SU-DHL-6 (cell line): ENCODE measurements around the gene LPAR1.

Experiments used
- H2AFZ ChIP-seq: fragments of 200-600 bp; sonication (generic); 2 replicates; pipeline ENCODE4 v1.6.1; 2014; ENCODE audit warnings: low read depth, mild to moderate bottlenecking, moderate library complexity, mixed read lengths, antibody characterized with exemption, low read length; ENCODE audit not compliant: severe bottlenecking
- H3F3A ChIP-seq: fragments of 200-600 bp; shearing (Covaris generic); 2 replicates; pipeline ENCODE4 v1.6.0; 2016; ENCODE audit warnings: antibody characterized with exemption, mild to moderate bottlenecking; ENCODE audit not compliant: insufficient read depth
- H3K27ac ChIP-seq: fragments of 200-600 bp; sonication (generic); 2 replicates; pipeline ENCODE4 v1.5.1; 2016; ENCODE audit warnings: low read depth, mild to moderate bottlenecking, low read length, moderate library complexity, mixed read lengths
- H3K27me3 ChIP-seq: fragments of 200-600 bp; sonication (generic), shearing (Covaris generic); 2 replicates; pipeline ENCODE4 v1.6.0; 2014; ENCODE audit warnings: mild to moderate bottlenecking, low read length
- H3K36me3 ChIP-seq: fragments of 200-600 bp; sonication (generic); 2 replicates; pipeline ENCODE4 v1.6.1; 2014; ENCODE audit warnings: mild to moderate bottlenecking, low read length, mixed read lengths
- H3K4me2 ChIP-seq: fragments of 300-600, 200-600 bp; shearing (Covaris generic), sonication (generic); 2 replicates; pipeline ENCODE4 v1.6.0; 2014; ENCODE audit warnings: low read length, low read depth, mild to moderate bottlenecking; ENCODE audit not compliant: poor library complexity, severe bottlenecking
- H3K4me3 ChIP-seq: fragments of 200-600 bp; sonication (generic); 2 replicates; pipeline ENCODE4 v1.5.1; 2014; ENCODE audit warnings: antibody characterized with exemption, low read length, mild to moderate bottlenecking, mixed read lengths; ENCODE audit not compliant: insufficient read depth, poor library complexity, severe bottlenecking
- H3K79me2 ChIP-seq: fragments of 200-600 bp; sonication (generic); 2 replicates; pipeline ENCODE4 v1.6.1; 2014; ENCODE audit warnings: mild to moderate bottlenecking, low read length, moderate library complexity; ENCODE audit not compliant: insufficient read depth
- H3K9ac ChIP-seq: fragments of 200-600 bp; sonication (generic); 2 replicates; pipeline ENCODE4 v1.7.0; 2014; ENCODE audit warnings: mild to moderate bottlenecking, low read length
- H3K9me2 ChIP-seq: fragments of 200-600 bp; sonication (generic); replicated peaks from 2 replicates; pipeline ENCODE4 v1.6.1; 2014; ENCODE audit warnings: low read length; ENCODE audit not compliant: insufficient read depth
- H3K9me3 ChIP-seq: fragments of 200-600 bp; sonication (generic); 2 replicates; pipeline ENCODE4 v1.6.1; 2014; ENCODE audit warnings: low read length, mixed read lengths; ENCODE audit not compliant: insufficient read depth
- H4K20me1 ChIP-seq: fragments of 200-600 bp; sonication (generic); 2 replicates; pipeline ENCODE4 v1.6.1; 2014; ENCODE audit warnings: low read depth, mild to moderate bottlenecking, antibody characterized with exemption, low read length, moderate library complexity, mixed read lengths
- EZH2phosphoT487 ChIP-seq: fragments of 200-600 bp; sonication (generic), shearing (Covaris generic); conservative IDR thresholded peaks from 2 replicates; pipeline ENCODE4 v1.6.1; 2018; ENCODE audit warnings: mild to moderate bottlenecking, antibody characterized with exemption, low read length, moderate library complexity, mixed read lengths
- TF ChIP-seq, protein P1 (sequence below): fragments of 200-600 bp; sonication (generic); IDR thresholded peaks from one replicate; pipeline ENCODE4 v1.5.1; 2017; ENCODE audit warnings: antibody characterized with exemption, mild to moderate bottlenecking, low read length, moderate library complexity; ENCODE audit not compliant: insufficient read depth, poor library complexity, severe bottlenecking

Gene LPAR1

DNA sequence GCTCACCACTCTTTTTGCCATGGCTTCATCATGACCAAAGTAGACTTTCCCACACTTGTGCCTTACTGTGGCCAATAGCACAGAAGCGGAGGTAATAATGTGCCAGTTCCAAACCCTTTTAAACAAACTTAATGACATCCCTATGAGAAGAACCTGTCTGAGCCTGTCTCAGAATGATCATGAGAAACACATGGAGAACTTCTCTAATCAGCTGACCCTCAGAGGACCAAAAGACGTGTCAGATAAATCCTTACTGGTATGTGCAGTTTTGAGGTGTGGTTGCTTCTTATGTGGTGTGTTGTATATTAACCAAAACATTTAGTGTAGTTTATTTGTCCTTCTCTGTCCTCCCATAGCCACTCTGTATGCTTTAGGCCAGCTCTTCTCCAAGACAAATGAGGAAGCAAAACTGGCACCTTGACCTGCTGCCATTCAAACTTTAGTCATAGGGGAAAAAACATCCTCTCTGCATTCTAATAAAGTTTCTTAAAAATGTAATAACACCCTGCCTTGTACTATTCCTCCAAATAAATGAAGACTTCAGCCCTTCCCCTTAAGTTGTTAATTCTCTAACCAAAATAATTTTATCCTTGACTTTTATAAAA is 200.8 kb downstream of the LPAR1 start:
- no peaks in the 10 kb centered on the region for H3K79me2 ChIP-seq
- no peak overlapping the region for H3K4me2 ChIP-seq
- no peaks in the 10 kb centered on the region for H4K20me1 ChIP-seq
- TF ChIP-seq, protein P1, sequence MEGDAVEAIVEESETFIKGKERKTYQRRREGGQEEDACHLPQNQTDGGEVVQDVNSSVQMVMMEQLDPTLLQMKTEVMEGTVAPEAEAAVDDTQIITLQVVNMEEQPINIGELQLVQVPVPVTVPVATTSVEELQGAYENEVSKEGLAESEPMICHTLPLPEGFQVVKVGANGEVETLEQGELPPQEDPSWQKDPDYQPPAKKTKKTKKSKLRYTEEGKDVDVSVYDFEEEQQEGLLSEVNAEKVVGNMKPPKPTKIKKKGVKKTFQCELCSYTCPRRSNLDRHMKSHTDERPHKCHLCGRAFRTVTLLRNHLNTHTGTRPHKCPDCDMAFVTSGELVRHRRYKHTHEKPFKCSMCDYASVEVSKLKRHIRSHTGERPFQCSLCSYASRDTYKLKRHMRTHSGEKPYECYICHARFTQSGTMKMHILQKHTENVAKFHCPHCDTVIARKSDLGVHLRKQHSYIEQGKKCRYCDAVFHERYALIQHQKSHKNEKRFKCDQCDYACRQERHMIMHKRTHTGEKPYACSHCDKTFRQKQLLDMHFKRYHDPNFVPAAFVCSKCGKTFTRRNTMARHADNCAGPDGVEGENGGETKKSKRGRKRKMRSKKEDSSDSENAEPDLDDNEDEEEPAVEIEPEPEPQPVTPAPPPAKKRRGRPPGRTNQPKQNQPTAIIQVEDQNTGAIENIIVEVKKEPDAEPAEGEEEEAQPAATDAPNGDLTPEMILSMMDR = no peak
- no peak for TF ChIP-seq EZH2phosphoT487
- no peaks in the 10 kb centered on the region for H3K36me3 ChIP-seq
- no peak overlapping the region for H3K27ac ChIP-seq
- H3F3A ChIP-seq = no peaks in the 10 kb centered on the region
- H3K9ac ChIP-seq = no peak overlapping the region
- no peak overlapping the region for H3K4me3 ChIP-seq
- H3K9me3 ChIP-seq = no peaks in the 10 kb centered on the region
- no peaks in the 10 kb centered on the region for H3K9me2 ChIP-seq
- H2AFZ ChIP-seq = no peak overlapping the region
- H3K27me3 ChIP-seq = no peaks in the 10 kb centered on the region

DNA sequence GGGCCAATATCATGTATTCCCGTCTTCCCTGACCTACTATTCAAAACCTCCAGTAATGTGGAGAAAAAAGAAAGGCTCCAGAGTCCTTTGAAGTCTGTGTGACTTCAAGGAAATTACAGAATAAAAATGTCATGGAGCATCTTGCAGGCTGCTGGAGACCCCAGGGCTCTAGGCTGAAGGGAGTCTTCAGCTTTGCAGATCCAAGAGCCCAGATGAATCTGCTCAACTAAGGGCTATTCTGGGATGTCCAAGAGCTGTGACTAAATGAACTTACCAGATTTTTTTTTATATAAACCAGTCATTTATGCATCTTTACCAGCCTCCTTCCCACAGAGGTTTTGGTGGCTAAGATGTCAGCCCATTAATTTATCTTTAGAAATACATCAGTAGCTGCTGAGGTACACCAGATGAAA is 202.4 kb downstream of the LPAR1 start:
- H3K79me2 ChIP-seq = no peaks in the 10 kb centered on the region
- no peaks in the 10 kb centered on the region for H3K9me3 ChIP-seq
- no peak overlapping the region for H3K9ac ChIP-seq
- no peak overlapping the region for H3K27ac ChIP-seq
- H3K4me3 ChIP-seq = no peak overlapping the region
- H4K20me1 ChIP-seq = no peaks in the 10 kb centered on the region
- no peaks in the 10 kb centered on the region for H3K36me3 ChIP-seq
- no peak overlapping the region for H2AFZ ChIP-seq
- no peaks in the 10 kb centered on the region for H3F3A ChIP-seq
- H3K4me2 ChIP-seq = no peak overlapping the region
- H3K9me2 ChIP-seq = no peaks in the 10 kb centered on the region
- TF ChIP-seq, protein P1 = no peak
- TF ChIP-seq EZH2phosphoT487 = no peak
- H3K27me3 ChIP-seq = no peaks in the 10 kb centered on the region

DNA sequence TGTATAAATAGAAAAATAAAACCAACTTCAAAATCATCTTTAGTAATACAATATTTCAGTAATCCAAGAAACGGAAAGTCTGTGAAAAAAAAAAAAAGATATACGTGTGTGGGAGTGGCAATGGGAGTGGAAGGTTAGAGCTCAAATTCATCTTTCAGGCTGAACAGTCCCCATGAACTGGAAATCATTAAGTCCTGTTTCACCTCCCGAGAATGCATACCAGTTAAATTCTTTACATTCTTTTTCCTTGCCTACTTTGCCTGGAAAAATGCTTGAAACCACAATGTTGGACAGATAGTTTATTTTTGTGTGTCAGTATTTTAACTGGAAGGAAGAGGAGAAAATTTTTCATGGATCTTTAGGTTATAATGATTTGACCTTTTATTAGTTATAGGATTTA is 202.9 kb downstream of the LPAR1 start:
- H3K9ac ChIP-seq = no peak overlapping the region
- H3K9me2 ChIP-seq = no peaks in the 10 kb centered on the region
- H2AFZ ChIP-seq = no peak overlapping the region
- H3K4me2 ChIP-seq = no peak overlapping the region
- H3K4me3 ChIP-seq = no peak overlapping the region
- H3K79me2 ChIP-seq = no peaks in the 10 kb centered on the region
- H3K27me3 ChIP-seq = no peaks in the 10 kb centered on the region
- H3K9me3 ChIP-seq = no peaks in the 10 kb centered on the region
- H3F3A ChIP-seq = no peaks in the 10 kb centered on the region
- no peaks in the 10 kb centered on the region for H3K36me3 ChIP-seq
- H3K27ac ChIP-seq = no peak overlapping the region
- H4K20me1 ChIP-seq = no peaks in the 10 kb centered on the region
- no peak for TF ChIP-seq EZH2phosphoT487
- TF ChIP-seq, protein P1 = no peak
